Activated T-cell treated with anti-CD3 and anti-CD28 coated beads for 24 hours (primary cell): Measurements from ENCODE around the gene TMC2.

Experiments used
- DNase-seq: peaks from one replicate; pipeline ENCODE4 v3.0.0-alpha.2; 2020; ENCODE audit warnings: low read depth

TMC2 gene

GRCh38 chr20:2585811-2586210 lies 49.4 kb downstream of the TMC2 start:
- DNase-seq = no peak

- no peak for DNase-seq
Measured at GRCh38 chr20:2593756-2594155, 57.4 kb downstream of the TMC2 start.

DNA sequence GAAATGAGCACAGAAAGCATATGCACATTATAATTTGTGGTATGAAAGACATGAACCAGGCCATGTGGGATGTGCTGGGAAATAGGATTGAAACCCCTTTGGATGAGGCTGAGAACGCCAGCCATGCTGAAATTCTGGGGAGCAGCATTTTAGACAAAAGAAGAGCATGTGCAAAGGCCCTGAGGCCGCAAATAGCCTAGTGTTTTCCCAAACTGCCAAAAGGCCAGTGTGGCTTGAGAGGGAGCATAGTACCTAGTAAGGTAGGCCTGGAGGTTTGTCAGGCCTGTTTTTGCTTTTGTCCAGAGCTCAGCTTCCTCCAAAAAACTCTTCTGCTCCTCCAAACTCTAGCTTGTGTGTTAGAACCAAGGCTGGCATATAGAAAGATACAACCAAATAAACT lies 58.7 kb downstream of the TMC2 start:
- DNase-seq = no peak

DNA sequence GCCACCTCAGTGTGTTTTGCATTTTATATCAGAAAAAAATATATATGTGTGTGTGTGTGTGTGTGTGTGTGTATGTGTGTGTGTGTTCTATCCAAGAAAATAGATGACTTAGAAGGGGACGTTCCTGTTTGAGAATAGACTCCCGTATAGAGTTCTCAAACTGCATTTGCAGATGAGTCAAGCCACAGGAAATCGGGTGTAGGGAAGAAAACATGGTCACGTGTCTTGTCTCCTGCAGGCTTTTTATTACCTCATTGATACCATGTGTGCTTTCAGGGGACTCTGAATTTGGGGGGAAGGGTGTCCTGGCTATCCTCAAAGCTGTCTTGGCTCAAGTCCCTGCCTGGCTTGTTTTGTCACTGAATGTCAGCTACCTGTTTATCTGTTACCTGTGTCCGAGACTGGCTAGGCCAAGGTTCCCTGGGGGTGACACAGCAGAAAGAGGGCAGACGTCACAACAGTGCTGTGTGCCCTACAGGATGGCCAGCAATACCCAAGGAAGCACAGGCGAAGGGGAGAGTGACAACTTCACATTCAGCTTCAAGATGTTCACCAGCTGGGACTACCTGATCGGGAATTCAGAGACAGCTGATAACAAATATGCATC lies 60.4 kb downstream of the TMC2 start:
- no peak for DNase-seq

DNA sequence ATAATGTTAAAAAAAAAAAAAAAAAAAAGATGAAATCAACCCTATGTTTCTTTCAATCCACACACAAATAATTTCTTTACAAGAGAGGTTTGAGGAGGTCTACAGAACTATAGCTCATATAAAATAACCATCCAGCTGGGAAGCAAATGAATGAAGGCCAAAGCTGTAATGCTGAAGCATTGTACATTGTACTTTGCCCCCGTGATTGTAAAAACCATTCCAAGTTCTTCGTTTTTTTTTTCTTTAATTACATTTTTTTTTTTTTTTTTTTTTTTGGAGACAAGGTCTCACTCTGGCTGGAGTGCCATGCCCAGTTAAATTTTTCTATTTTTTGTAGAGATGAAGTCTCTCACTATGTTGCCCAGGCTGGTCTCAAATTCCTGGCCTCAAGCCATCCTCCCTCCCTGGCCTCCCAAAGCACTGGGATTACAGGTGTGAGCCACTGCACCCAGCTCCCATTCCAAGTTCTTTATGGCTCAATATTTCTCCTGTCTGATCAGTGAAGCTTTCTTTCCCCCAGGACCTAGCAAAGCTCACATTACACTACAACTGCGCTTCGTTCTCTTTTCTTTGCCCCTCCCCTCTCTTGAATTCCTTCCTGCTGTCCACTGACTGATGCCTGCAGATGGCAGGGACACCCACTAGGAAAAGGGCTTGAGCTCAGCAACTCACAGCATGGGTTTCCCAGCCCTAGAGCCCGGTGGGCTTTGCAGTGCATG lies 63.1 kb downstream of the TMC2 start:
- no peak for DNase-seq

DNA sequence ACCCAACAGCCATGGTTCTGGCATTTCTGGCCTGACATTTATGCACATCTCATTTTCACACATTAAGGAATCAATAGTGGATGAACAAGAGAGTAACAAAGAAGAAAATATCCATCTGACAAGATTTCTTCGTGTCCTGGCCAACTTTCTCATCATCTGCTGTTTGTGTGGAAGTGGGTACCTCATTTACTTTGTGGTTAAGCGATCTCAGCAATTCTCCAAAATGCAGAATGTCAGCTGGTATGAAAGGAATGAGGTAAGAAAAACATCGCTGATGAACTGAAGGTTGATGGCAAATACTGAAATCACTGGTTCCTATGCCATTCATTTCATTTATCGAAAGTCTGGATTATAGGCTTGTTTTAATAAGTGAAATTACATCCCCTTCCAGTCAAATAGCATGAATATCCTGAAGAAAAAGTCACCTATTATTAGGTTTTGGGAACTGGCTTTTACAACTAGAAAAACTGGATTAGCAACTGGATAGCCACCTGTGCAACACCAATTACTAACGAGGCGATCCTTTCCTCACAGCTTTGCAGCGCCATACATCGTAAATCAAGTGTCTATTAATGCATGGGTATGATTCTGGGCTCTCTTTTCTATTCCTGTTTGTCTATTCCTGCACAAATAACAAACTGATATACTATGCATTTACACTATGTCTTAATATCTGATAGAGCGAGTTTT lies 65.8 kb downstream of the TMC2 start:
- no peak for DNase-seq

- no peak for DNase-seq
Measured at GRCh38 chr20:2602746-2603145, 66.4 kb downstream of the TMC2 start.

DNA sequence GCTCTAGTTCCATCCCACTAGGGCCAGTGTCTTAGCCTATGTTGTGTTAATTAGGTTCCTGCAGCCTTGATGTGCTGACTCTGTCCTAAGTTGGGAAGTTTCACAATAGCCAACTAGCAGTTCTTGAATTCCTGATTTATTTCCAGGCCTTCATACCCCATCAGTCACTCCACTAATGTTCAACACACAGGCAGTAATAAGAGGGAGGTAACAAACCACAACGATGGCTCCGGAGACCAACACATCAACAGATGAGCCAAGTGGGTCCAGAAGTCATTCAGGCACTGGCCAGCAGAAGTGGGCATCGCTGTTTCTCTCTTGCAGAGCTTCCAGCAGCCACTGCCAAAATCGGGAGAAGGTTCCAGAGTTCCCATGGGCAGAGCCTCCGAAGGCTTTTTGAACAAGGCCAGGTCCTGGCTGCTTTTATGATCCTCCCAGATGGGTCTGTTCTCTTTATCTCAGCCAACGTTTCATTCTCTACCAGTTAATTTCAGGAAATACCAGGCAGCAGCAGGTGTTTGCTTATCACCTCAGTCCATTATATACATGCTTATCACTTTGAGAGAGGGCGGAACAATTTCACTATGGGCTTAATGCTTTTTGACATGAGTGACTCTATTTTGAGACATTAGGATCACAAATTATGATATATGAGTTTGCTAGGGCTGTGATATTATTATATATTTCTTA lies 67.6 kb downstream of the TMC2 start:
- no peak for DNase-seq

DNA sequence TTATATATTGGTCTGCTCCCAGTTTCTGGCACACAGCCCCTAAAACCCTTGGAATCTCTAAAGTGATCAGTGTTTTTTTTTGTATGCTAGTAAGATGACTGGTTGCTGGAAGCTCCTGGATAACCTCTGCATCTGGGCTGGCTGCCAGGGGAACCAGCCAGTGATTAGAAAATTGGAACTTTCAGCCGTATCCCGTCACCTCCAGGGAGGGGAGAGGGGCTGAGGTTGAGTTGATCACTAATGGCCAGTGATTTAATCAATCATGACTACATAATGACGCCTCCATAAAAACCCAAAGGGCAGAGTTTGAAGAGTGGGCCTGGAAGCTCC lies 68.1 kb downstream of the TMC2 start:
- DNase-seq = no peak

DNA sequence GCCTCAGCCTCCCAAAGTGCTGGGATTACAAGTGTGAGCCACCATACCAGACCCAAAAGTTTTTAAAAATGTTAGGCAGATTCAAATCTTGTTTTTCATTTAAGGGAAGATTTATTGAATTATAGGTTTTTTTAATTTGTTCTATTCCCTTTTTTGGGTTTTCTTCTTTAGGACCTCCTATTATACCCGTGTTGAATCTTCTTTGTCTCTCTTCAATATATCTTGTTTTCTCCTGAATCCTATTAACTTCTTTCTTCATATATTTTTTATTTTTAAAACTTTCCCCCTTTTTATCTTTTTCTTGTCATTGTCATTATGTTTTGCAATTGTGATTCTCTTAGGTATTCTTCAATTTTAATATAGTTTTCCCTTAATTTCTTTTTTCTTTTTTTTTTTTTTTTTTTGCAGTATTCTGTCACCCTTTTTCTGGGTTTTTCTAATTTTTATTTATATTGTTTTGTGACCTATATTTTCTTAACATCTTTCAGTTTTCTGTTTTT lies 70.2 kb downstream of the TMC2 start:
- DNase-seq = no peak

DNA sequence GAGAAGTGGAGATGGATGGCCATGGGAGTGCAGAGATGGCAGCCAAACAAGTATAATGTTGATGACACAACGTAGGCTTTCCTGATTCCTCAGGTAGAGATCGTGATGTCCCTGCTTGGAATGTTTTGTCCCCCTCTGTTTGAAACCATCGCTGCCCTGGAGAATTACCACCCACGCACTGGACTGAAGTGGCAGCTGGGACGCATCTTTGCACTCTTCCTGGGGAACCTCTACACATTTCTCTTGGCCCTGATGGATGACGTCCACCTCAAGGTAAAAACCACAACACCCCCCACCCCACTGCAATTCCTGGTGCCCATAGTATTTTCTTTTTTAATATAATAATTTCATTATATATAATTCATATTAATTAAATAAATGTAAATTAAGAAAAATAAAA lies 74.0 kb downstream of the TMC2 start:
- no peak for DNase-seq

DNA sequence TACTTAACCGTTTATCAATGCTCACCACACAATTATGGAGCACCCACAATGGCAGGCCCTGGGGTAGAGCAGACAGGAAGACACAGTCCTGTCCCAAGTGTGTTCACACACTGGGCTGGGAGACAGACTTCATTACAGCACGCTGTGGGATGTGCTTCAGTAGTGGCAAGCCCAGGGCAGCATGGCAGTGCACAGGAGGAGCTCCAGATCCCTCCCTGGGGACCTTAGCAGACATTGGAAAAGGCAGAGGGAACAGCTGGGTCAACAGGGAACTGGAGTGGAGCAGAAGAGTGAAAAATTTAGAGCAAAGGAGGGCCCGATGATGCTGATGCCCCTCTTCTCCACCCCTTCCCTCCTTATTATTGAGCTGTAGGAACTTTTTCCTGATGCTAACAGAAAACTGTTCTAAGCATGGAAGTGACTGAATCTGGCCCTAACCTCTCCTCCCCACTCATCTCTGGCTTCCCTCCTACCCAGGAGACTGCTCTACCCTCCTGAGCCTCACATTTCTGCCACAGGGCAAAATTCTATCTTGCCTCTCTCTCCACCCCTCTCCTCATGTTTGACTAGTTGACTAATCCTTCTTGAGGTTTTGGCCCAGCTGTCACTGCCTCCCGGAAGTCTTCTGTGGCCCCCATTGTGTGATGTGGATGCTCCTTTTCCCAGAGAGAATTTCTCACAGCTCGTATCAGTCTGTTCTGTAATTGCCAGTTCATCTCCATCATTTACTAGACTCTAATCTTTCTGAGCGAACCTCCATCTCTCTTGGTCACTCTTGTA lies 74.8 kb downstream of the TMC2 start:
- no peak for DNase-seq

GRCh38 chr20:2612073-2612472 lies 75.7 kb downstream of the TMC2 start:
- DNase-seq = no peak

DNA sequence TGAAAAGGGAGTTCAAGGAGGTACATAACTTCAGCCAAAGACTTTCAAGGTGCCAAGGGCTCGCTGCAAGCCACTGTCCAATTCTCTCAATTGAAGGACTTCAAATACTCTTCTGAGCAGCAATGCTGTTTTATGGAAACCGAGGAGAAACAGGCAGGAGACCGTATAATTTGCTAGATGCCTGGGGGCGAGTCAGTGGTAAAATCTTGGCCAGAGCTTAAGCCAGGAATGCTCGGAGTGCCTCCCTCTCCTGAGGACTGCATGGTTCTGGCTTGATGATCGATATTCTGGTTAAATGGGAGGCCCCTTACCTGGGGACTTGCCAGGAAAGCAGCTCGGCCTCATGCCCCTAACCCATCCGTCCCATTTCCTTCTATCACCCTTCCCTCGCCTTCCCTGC lies 80.3 kb downstream of the TMC2 start:
- DNase-seq = no peak

DNA sequence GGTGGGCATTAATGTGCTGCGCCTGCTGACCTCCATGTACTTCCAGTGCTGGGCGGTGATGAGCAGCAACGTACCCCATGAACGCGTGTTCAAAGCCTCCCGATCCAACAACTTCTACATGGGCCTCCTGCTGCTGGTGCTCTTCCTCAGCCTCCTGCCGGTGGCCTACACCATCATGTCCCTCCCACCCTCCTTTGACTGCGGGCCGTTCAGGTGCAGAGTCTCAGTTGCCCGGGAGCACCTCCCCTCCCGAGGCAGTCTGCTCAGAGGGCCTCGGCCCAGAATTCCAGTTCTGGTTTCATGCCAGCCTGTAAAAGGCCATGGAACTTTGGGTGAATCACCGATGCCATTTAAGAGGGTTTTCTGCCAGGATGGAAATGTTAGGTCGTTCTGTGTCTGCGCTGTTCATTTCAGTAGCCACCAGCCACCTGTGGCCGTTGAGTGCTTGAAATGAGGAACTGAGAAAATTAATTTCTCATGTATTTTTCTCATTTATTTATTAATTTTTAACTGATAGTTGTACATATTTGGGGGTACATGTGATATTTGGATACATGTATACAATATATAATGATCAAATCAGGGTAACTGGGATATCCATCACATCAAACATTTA lies 80.8 kb downstream of the TMC2 start:
- no peak for DNase-seq

DNA sequence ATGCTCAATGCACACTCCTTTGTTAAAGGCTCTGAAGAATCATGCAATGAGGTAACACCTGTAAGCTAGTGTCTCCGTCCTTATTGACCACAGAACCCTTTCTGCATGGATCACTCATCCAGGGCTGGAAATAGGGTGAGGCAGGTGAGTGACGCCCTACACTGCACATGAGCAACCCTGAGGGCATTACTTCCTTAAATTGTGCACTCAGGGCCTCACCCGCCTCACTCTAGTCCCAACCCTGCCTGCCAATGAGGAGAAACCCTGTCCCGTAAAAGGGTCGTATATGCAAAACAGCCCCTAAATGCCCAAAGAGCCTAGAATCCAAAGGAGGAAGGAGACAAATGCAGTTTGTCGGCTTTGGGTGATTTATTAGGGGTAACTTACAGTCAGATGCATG lies 82.4 kb downstream of the TMC2 start:
- no peak for DNase-seq

DNA sequence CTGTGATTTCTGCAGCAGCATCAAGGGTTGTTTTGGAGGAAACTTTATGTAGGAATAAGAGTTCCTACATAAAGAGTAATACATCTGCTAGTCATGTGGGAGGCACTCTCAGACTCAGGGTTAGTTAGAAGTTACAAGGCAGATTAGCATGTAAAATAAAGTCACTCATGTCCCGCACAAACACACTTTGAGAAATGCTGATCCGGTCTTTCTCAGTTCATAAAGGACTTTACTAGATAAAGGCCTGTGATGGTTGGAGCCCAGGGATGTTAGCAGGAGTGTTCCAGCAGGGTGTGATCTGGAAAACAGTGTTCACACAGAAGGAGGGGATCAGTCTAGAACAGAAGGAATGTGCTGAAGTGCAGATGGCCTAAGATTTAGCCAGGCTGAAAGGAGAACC lies 83.0 kb downstream of the TMC2 start:
- no peak for DNase-seq

DNA sequence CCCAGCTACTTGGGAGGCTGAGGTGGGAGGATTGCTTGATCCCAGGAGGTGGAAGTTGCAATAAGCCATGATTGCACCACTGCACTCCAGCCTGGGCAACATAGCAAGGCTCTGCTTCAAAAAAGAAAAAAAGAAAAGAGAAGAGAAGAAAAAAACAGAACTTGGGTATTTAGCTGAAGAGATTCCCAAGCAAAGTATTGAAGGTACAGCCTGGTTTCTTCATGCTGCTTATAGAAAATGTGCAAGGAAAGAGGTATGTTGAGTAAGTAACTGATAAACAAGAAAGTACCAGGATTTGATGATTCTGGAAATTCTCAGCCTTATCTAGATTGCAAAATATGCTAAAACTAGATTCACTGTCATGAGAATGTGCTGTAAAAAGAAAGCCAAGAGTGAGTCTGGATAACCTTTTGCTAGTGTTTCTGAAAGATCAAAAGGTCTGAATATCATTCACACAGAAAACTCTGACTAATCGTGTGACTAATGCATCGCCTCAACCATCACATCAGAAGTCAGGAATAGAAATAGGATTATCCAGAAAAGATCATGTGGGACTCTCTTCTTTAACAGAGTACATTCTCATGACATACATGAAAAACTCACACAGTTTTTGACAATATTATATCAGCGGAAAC lies 83.7 kb downstream of the TMC2 start:
- DNase-seq = no peak

- no peak for DNase-seq
Measured at GRCh38 chr20:2624190-2624589, 87.8 kb downstream of the TMC2 start.

DNA sequence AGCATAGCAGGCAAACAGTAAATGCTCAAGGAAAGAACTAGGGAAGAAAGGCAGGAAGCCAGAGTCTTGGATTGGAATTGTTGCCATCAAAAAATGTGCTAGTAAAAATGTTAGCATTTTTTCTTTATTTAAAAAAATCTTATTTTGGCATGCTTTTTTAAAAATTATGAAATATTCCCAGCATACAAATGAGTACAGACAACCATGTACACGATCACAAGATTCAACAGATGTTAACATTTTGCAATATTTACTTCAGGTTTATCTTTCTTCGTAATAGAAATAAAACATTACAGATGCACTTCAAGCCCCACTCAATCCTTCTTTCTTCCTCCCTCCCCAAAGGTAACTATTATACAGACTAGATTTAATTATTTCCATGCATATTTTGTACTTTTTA lies 88.7 kb downstream of the TMC2 start:
- no peak for DNase-seq

- no peak for DNase-seq
Measured at GRCh38 chr20:2626853-2627541, 90.6 kb downstream of the TMC2 start.
